Karpas-422 (cell line): ENCODE data around the gene ANKRD31. TPM values are rescaled to one million over a fixed set of nuclear protein-coding genes. Genes with fewer than 3 reads are reported as not detected.

Experiments used
- DNase-seq: peaks from one replicate; pipeline ENCODE4 v3.0.0-alpha.2; 2015
- H2AFZ ChIP-seq: fragments of 200-600 bp; sonication (generic); 2 replicates; pipeline ENCODE4 v1.6.1; 2014; ENCODE audit warnings: antibody characterized with exemption, low read length, mixed read lengths
- H3K27ac ChIP-seq: fragments of 200-600 bp; sonication (generic); 2 replicates; pipeline ENCODE4 v1.5.1; 2014; ENCODE audit warnings: mild to moderate bottlenecking, low read length, moderate library complexity
- H3K27me3 ChIP-seq: fragments of 200-600 bp; sonication (generic); 2 replicates; pipeline ENCODE4 v1.6.1; 2014; ENCODE audit warnings: low read length, mixed read lengths
- H3K36me3 ChIP-seq: fragments of 200-600 bp; sonication (generic); 2 replicates; pipeline ENCODE4 v1.6.1; 2014; ENCODE audit warnings: low read length, mixed read lengths; ENCODE audit not compliant: insufficient read depth
- H3K4me1 ChIP-seq: fragments of 200-600 bp; sonication (generic); 2 replicates; pipeline ENCODE4 v1.6.1; 2014; ENCODE audit warnings: mild to moderate bottlenecking, low read length, mixed read lengths
- H3K4me2 ChIP-seq: fragments of 200-600 bp; sonication (generic); 2 replicates; pipeline ENCODE4 v1.6.1; 2014; ENCODE audit warnings: low read length, low read depth, mild to moderate bottlenecking; ENCODE audit not compliant: poor library complexity, severe bottlenecking
- H3K4me3 ChIP-seq: fragments of 200-600 bp; sonication (generic); 2 replicates; pipeline ENCODE4 v1.5.1; 2014; ENCODE audit warnings: mild to moderate bottlenecking, antibody characterized with exemption, low read length, mixed read lengths
- H3K79me2 ChIP-seq: fragments of 200-600 bp; sonication (generic); 2 replicates; pipeline ENCODE4 v1.6.1; 2014; ENCODE audit warnings: mild to moderate bottlenecking, low read length, mixed read lengths
- H3K9ac ChIP-seq: fragments of 200-600 bp; sonication (generic); 2 replicates; pipeline ENCODE4 v1.6.0; 2014; ENCODE audit warnings: low read length
- H3K9me2 ChIP-seq: fragments of 200-600 bp; sonication (generic), shearing (Covaris generic); replicated peaks from 2 replicates; pipeline ENCODE4 v1.6.0; 2014; ENCODE audit warnings: mild to moderate bottlenecking, low read length, moderate library complexity; ENCODE audit not compliant: insufficient read depth
- H3K9me3 ChIP-seq: fragments of 300-700, 200-600 bp; sonication (generic); 2 replicates; pipeline ENCODE4 v1.6.1; 2014; ENCODE audit warnings: low read length, mixed read lengths
- H4K20me1 ChIP-seq: fragments of 200-600 bp; sonication (generic); 2 replicates; pipeline ENCODE4 v1.6.1; 2014; ENCODE audit warnings: mild to moderate bottlenecking, antibody characterized with exemption, low read length, low read depth; ENCODE audit not compliant: insufficient read depth
- total RNA-seq: library from RNA; depleted of rRNA; stranded (reverse); fragments of >200 nt; shearing (Covaris generic); gene quantifications from 2 replicates; pipeline ENCODE4 v1.2.3, GENCODE V29; 2014; ENCODE audit warnings: low replicate concordance

Gene ANKRD31
- total RNA-seq, 1 experiment from 2014 or later, result 0.30 TPM

DNA sequence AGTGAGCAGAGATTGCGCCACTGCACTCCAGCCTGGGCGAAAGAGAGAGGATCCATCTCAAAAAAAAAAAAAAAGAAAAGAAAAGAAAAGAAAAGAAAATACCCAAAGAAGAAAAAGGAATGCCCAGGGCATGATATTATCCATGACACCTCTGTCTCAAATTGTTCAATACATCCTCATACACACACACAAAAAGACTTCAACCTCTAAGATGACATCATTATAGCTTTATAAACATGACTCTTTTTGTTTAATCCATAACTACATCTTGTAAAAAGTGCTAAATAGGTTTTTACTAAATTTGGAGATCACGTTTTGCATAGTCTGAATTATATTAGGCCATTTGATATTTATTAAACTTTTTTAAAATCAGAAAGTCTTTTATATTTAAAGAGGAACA is 33.1 kb downstream of the ANKRD31 start:
- Histone ChIP-seq H3K9ac (no peak overlapping the region), H2AFZ (no peak overlapping the region), H3K4me3 (no peak overlapping the region), H3K9me2 (no peaks in the 10 kb centered on the region), H3K27me3 (no peaks in the 10 kb centered on the region), H3K4me2 (no peak overlapping the region), H3K4me1 (no peaks in the 10 kb centered on the region), H3K27ac (no peak overlapping the region), H3K36me3 (no peaks in the 10 kb centered on the region), H3K79me2 (no peaks in the 10 kb centered on the region), H4K20me1 (no peaks in the 10 kb centered on the region), H3K9me3 (no peaks in the 10 kb centered on the region)
- DNase-seq, result no peak

DNA sequence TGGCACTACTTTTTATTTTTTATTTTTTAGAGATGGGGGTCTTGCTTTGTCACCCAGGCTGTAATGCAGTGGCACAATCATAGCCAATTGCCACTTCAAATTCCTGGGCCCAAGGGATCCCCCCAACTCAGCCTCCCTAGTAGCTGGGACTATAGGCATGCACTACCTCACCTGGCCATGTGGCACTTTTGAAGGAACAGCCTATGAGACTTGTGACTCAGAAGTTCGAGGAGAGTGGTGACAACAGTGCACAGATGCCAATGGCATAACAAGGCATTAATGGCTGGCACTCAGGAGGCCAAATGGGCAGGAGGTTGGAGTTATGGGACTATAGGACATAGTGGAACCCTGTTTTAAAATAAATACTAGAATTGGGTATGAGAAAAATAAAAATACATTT is 33.7 kb downstream of the ANKRD31 start:
- H2AFZ ChIP-seq, result no peak overlapping the region
- H3K9me3 ChIP-seq, result no peaks in the 10 kb centered on the region
- H3K4me1 ChIP-seq, result no peaks in the 10 kb centered on the region
- no peaks in the 10 kb centered on the region for H3K27me3 ChIP-seq
- no peak overlapping the region for H3K4me3 ChIP-seq
- H3K9ac ChIP-seq, result no peak overlapping the region
- no peak overlapping the region for H3K4me2 ChIP-seq
- H3K79me2 ChIP-seq, result no peaks in the 10 kb centered on the region
- H3K27ac ChIP-seq, result no peak overlapping the region
- H4K20me1 ChIP-seq, result no peaks in the 10 kb centered on the region
- no peaks in the 10 kb centered on the region for H3K9me2 ChIP-seq
- no peak for DNase-seq
- H3K36me3 ChIP-seq, result no peaks in the 10 kb centered on the region

DNA sequence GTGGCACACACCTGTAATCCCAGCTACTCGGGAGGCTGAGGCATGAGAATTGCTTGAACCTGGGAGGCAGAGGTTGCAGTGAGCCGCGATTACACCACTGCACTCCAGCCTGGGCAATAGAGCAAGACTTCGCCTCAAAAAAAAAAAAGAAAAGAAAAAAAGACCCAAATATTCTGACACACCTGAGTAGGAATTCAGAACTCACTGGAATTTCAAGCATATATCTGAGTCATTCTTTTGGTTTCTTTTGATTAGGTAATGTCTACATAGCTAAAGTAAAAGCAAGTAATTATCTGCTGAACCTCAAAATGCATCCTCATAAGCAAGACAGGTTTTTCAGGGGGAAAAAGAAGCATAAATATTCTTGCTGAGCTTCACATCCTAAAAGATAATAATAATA is 35.9 kb downstream of the ANKRD31 start:
- no peaks in the 10 kb centered on the region for H3K27me3 ChIP-seq
- H3K4me1 ChIP-seq, result no peaks in the 10 kb centered on the region
- DNase-seq, result no peak
- H2AFZ ChIP-seq, result no peak overlapping the region
- H3K9ac ChIP-seq, result no peak overlapping the region
- H3K36me3 ChIP-seq, result no peaks in the 10 kb centered on the region
- no peaks in the 10 kb centered on the region for H4K20me1 ChIP-seq
- no peaks in the 10 kb centered on the region for H3K79me2 ChIP-seq
- H3K4me3 ChIP-seq, result no peak overlapping the region
- H3K27ac ChIP-seq, result no peak overlapping the region
- H3K9me3 ChIP-seq, result no peaks in the 10 kb centered on the region
- H3K9me2 ChIP-seq, result no peaks in the 10 kb centered on the region
- no peak overlapping the region for H3K4me2 ChIP-seq

DNA sequence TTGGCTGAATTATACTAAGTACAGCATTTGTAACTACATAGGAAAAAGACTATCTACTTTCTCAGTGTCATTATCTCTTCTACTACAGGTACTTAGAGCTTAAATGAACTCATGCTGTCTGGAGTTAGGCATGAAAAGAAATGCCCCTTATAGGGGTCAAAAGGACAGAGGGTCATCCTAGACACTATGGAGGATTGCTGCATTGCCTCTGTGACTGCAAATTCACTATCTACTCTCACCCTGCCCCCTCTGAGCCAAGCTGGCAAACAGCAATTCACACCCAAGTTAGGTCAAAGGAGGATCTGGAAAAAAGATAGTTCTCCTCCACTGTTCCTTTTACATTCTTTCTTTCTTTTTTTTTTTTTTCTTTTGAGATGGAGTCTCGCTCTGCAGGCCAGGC is 36.7 kb downstream of the ANKRD31 start:
- Histone ChIP-seq H3K9ac (no peak overlapping the region), H3K4me3 (no peak overlapping the region), H3K4me2 (no peak overlapping the region), H3K9me2 (no peaks in the 10 kb centered on the region), H3K36me3 (no peaks in the 10 kb centered on the region), H3K27ac (no peak overlapping the region), H2AFZ (no peak overlapping the region), H3K27me3 (no peaks in the 10 kb centered on the region), H3K9me3 (no peaks in the 10 kb centered on the region), H4K20me1 (no peaks in the 10 kb centered on the region), H3K4me1 (no peaks in the 10 kb centered on the region), H3K79me2 (no peaks in the 10 kb centered on the region)
- DNase-seq, result no peak

DNA sequence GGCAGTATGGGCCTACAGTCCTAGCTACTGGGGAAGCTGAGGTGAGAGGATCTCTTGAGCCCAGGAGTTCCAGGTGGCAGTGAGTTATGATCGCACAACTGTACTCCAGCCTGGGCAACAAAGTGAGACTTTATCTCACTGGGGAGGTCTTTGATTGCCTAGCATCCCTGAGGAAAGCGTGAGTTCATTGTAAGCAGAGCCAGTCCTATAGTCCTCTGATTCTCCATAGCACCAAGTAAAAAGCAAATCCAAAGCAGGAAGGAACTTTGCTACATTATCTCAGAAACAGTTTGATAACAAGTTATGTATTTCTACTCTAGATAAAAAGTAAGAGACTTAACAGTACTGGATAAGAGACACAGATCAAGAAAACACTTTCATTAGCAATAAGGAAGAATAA is 37.6 kb downstream of the ANKRD31 start:
- Histone ChIP-seq H3K9ac (no peak overlapping the region), H3K9me2 (no peaks in the 10 kb centered on the region), H3K4me3 (no peak overlapping the region), H3K4me2 (no peak overlapping the region), H3K27ac (no peak overlapping the region), H3K9me3 (no peaks in the 10 kb centered on the region), H3K27me3 (no peaks in the 10 kb centered on the region), H2AFZ (no peak overlapping the region), H4K20me1 (no peaks in the 10 kb centered on the region), H3K4me1 (no peaks in the 10 kb centered on the region), H3K36me3 (no peaks in the 10 kb centered on the region), H3K79me2 (no peaks in the 10 kb centered on the region)
- DNase-seq, result no peak

DNA sequence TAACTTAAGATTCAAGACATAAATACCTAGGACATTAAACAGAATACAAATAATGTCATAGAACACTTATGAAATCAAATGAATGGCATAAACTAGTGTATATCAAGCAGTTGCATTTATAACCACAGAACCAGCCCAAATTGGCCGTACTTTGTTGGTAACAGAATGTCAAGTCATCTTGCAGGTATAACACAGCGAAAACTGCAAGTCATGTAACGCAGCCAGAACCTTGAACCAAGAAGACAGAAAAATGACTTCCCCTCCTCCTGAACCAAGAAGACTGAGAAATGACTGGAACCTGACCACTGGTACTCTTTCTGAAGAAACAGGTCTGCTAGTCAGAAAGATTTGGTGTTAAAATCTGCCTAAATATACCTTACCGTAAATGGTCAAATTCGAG is 38.9 kb downstream of the ANKRD31 start:
- Histone ChIP-seq H3K9me3 (no peaks in the 10 kb centered on the region), H2AFZ (no peak overlapping the region), H3K27ac (no peak overlapping the region), H3K9me2 (no peaks in the 10 kb centered on the region), H3K27me3 (no peaks in the 10 kb centered on the region), H3K79me2 (no peaks in the 10 kb centered on the region), H3K4me2 (no peak overlapping the region), H4K20me1 (no peaks in the 10 kb centered on the region), H3K9ac (no peak overlapping the region), H3K36me3 (no peaks in the 10 kb centered on the region), H3K4me3 (no peak overlapping the region), H3K4me1 (no peaks in the 10 kb centered on the region)
- DNase-seq, result no peak

DNA sequence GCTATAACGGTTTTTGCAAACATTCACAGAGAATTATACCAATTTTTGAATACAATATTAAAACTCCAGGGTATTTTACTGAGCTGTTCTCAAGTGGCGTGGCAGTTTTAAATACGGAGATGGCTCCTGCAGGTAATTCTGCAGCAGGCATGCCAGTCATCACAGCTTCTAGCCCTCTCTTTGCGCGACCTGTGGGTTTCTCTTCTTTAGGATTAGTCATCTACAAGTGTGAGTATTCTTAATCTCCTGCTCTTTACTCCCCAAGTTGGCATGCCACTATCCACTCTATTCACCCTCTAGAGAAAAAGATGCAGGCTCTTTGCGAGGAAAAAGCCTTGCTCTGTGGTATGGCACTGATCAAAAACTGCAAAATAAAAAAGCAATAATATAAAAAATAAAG is 43.9 kb downstream of the ANKRD31 start:
- Histone ChIP-seq H2AFZ (no peak overlapping the region), H4K20me1 (no peaks in the 10 kb centered on the region), H3K4me1 (no peaks in the 10 kb centered on the region), H3K27ac (no peak overlapping the region), H3K9me3 (no peaks in the 10 kb centered on the region), H3K4me3 (no peak overlapping the region), H3K79me2 (no peaks in the 10 kb centered on the region), H3K27me3 (no peaks in the 10 kb centered on the region), H3K9ac (no peak overlapping the region), H3K9me2 (no peaks in the 10 kb centered on the region), H3K36me3 (no peaks in the 10 kb centered on the region), H3K4me2 (no peak overlapping the region)
- no peak for DNase-seq

DNA sequence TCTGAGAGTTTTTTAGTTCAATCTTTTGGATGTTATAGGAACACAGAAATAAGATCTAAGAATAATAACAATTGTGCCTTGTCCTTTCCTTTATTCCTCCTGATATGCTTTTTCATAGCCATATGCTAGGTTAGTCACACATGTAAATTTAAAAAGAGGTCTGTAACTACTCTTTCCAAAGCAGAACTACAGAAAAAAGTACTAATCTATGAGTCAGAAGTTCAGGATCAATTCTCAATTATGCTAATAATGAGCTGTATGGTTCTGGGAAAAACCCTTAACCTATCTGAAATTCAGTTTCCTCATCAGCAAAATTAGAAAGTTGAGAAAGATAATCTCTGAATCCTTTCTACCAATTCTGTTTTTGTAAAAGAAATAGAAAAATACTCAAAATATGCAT is 44.4 kb downstream of the ANKRD31 start:
- Histone ChIP-seq H2AFZ (no peak overlapping the region), H3K4me3 (no peak overlapping the region), H3K27ac (no peak overlapping the region), H3K79me2 (no peaks in the 10 kb centered on the region), H3K9me2 (no peaks in the 10 kb centered on the region), H3K4me2 (no peak overlapping the region), H3K9me3 (no peaks in the 10 kb centered on the region), H3K4me1 (no peaks in the 10 kb centered on the region), H4K20me1 (no peaks in the 10 kb centered on the region), H3K36me3 (no peaks in the 10 kb centered on the region), H3K9ac (no peak overlapping the region), H3K27me3 (no peaks in the 10 kb centered on the region)
- DNase-seq, result no peak

DNA sequence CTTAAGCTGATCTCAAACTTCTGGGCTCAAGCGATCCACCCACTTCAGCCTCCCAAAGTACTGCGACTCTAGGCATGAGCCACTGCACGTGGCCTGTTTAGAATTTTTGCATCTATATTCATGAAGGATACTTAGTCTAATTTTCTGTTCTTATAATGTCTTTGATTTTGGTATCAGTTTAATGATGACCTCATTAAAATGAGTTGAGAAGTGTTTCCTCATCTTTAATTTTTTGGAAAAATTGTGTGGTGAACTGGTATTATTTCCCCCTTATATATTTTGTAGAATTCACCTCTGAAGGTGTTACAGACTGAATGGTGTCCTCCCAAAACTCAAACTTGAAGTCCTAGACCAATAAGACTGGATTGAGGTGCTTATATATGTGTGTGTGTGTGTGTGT is 46.5 kb downstream of the ANKRD31 start:
- H3K4me1 ChIP-seq, result no peaks in the 10 kb centered on the region
- no peaks in the 10 kb centered on the region for H4K20me1 ChIP-seq
- H3K4me3 ChIP-seq, result no peak overlapping the region
- no peaks in the 10 kb centered on the region for H3K9me2 ChIP-seq
- H3K4me2 ChIP-seq, result no peak overlapping the region
- no peaks in the 10 kb centered on the region for H3K9me3 ChIP-seq
- no peak overlapping the region for H3K9ac ChIP-seq
- H3K36me3 ChIP-seq, result no peaks in the 10 kb centered on the region
- no peaks in the 10 kb centered on the region for H3K27me3 ChIP-seq
- no peaks in the 10 kb centered on the region for H3K79me2 ChIP-seq
- no peak overlapping the region for H3K27ac ChIP-seq
- no peak for DNase-seq
- no peak overlapping the region for H2AFZ ChIP-seq
